Measurements from ENCODE around the gene ZNF672. TPM values are rescaled to one million over a fixed set of nuclear protein-coding genes. Genes with fewer than 3 reads are reported as not detected.
"Not testable (repeated sequence)": the region's sequence is repeated elsewhere in the genome, so short reads cannot be mapped to it uniquely, and the experiment has no call there.

ZNF672 gene
- polyA plus RNA-seq, 4 donors: 13.6 to 25.9 (median 20.8) TPM

DNA sequence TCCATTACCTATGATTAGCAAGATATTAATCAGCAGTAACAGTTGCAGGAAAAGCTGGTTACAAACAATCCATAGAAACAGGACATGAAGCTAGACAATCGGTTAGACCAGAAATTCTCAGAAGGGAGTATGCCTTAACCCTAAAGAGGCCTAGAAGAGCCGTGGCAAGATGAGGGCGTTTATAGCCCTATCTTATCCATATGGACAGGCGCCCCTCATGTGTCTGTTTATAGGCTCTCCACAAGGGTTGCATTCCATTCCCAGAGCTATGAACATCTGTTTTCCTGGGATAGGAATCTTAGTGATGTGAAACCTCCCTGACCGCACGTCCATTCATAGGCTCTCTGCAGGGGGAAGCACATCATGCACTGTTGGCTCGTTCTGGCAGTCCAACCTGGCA is 44.4 kb downstream of the ZNF672 start:
- DNase-seq (ENCODE audit: low read depth in 4 of 4, low spot score in 3 of 4): not testable (repeated sequence)

DNA sequence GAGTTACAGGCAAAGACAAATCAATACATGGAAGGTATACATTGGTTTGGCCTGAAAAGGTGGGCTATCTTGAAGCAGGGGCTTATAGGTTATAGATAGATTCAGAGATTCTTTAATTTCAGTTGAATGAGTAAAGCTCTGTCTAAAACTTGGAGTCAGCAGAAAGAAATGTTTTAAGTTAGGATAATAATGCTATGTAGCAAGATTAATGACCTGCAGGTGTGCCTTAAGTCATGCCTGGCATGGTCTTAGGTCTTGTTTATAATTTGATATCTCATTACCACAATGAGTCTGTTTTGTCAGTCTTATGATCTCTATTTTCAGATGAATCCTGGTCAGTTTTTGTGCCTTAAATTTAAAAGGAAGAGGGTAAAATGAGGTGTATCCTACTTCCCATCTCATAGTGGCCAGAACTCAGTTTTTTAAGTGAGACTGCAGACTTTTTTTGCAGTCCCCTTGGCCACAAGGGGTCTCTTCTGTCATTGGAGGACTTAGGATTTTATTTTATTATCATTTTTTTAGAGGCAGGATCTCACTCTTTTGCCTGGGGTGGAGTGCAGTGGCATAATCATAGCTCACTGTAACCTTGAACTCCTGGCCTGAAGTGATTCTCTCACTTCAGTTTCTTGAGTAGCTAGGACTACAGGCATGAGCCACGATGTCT is 46.7 kb downstream of the ZNF672 start:
- DNase-seq (ENCODE audit: low read depth in 4 of 4, low spot score in 3 of 4): no peak

DNA sequence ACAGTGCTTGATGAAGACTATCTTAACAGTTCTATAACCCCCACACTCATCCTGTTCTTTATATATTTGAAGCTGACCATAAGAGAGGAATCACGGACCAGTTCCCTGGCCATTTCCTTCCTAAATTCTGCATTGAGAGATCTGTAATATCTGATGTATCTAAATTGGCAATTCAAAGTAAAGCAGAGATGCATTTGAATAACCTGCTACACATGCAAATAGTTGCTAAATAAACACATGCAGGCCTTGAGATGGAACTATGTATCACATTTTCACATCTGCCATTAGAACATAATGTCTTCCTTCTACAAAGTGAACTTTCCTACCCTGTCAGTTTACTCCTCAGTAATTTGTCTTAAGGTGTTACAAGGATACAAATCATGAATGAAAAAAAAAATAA is 47.6 kb downstream of the ZNF672 start:
- DNase-seq (ENCODE audit: low read depth in 4 of 4, low spot score in 3 of 4): no peak

- no peak for DNase-seq (ENCODE audit: low read depth in 4 of 4, low spot score in 3 of 4)
Measured at GRCh38 chr1:248886237-248886895, 48.3 kb downstream of the ZNF672 start.

GRCh38 chr1:248889914-248890243 is 51.9 kb downstream of the ZNF672 start:
- DNase-seq (ENCODE audit: low read depth in 4 of 4, low spot score in 3 of 4): not testable (repeated sequence)

- no peak for DNase-seq (ENCODE audit: low read depth in 4 of 4, low spot score in 3 of 4)
Measured at GRCh38 chr1:248890549-248891498, 52.8 kb downstream of the ZNF672 start.

- DNase-seq (ENCODE audit: low read depth in 4 of 4, low spot score in 3 of 4): no peak
Measured at GRCh38 chr1:248891758-248892157, 53.7 kb downstream of the ZNF672 start.

GRCh38 chr1:248892590-248892989 is 54.6 kb downstream of the ZNF672 start:
- no peak for DNase-seq (ENCODE audit: low read depth in 4 of 4, low spot score in 3 of 4)

DNA sequence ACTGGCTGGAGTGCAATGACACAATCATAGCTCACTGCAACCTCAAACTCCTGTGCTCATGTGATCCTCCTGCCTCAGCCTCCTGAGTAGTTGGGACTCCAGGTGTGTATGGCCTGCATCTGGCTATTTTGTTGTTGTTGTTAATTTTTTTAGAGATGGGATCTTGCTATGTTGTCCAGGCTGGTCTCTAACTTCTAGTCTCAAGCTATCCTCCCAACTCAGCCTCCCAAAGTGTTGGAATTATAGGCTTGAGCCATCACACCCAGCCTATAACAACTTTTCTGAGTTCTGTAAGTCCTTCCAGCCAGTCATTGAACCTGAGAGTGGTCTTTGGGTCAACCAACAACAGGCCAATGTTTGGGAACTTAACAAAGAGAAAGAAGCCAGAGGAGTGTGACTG is 56.8 kb downstream of the ZNF672 start:
- DNase-seq (ENCODE audit: low read depth in 4 of 4, low spot score in 3 of 4): no peak

DNA sequence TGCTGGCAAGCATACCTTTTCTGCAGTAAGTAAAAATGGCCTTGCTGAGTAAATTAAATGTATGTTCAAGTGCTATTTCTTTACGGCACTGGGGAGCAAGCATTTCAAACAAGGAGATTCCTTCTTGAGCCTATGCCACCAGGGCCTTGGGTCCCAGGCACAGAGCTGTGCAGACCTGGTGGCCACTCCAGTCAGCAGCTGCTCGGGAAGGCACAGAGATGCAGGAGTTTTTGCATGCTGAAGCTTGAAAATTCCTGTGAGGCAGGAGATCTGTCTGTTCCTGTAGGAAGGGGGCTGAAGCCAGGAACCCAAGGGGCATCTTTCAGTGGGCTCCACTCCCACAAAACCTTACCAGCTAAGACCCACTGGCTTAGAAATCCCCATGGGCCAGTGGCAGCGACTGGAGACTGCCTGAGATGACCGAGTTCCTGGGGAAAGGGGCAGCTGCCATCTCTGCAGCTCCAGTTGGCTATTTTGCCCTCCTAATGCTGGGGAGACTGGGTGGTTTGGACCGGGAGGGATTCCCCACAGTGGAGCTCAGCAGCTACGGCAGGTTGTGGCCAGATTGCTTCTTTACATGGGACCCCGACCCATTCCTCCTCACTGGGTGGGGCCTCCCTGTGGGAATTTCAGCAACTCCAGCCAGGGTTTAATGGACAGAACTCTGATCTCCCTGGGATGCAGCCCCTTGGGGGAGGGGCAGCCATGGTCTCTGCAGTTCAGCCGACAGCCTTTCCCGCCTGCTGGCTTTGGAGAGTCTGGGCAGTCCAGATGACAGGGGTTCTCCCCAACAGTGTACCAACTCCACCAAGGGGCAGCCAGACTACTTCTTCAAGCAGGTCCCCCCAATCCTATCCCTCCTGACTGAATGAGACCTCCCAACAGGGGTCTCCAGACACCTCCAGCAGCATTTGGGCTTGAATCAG is 59.7 kb downstream of the ZNF672 start:
- no peak for DNase-seq (ENCODE audit: low read depth in 4 of 4, low spot score in 3 of 4)

Other genes with a start within 250 kb of the ZNF672 start
- gene OR2T10, start 240.5 kb upstream of the ZNF672 start, polyA plus RNA-seq (ENCODE audit: insufficient read length in 4 of 4): under 1 TPM in 2 of 4 donors, not detected in 2; 0.14 to 0.34 TPM
- not detected for gene OR2T11, start 203.1 kb upstream of the ZNF672 start, polyA plus RNA-seq (ENCODE audit: insufficient read length in 4 of 4)
- gene OR2T35, start 192.9 kb upstream of the ZNF672 start, polyA plus RNA-seq (ENCODE audit: insufficient read length in 4 of 4): not detected
- not detected for gene OR2T27, start 182.7 kb upstream of the ZNF672 start, polyA plus RNA-seq (ENCODE audit: insufficient read length in 4 of 4)
- not detected for gene OR14I1, start 135.5 kb upstream of the ZNF672 start, polyA plus RNA-seq (ENCODE audit: insufficient read length in 4 of 4)
- not detected for gene LYPD8, start 82.5 kb upstream of the ZNF672 start, polyA plus RNA-seq (ENCODE audit: insufficient read length in 4 of 4)
- 10 to 100 TPM; 17.0 to 31.5 (median 24.8) TPM for gene SH3BP5L, start 12.3 kb upstream of the ZNF672 start, polyA plus RNA-seq (ENCODE audit: insufficient read length in 4 of 4)
- gene ZNF692, start 20.9 kb downstream of the ZNF672 start, polyA plus RNA-seq (ENCODE audit: insufficient read length in 4 of 4): 10 to 100 TPM; 33.6 to 67.6 (median 42.3) TPM
- 10 to 100 TPM; 10.4 to 15.1 (median 11.3) TPM for gene PGBD2, start 68.0 kb downstream of the ZNF672 start, polyA plus RNA-seq (ENCODE audit: insufficient read length in 4 of 4)